Skeletal muscle satellite cell (primary cell): ENCODE data around the gene RERG.
"Not testable (repeated sequence)": the region's sequence is repeated elsewhere in the genome, so short reads cannot be mapped to it uniquely, and the experiment has no call there.

ENCODE experiments used
- H3K27me3 ChIP-seq: 2 replicates; pipeline ENCODE4 v1.7.0; 2013; ENCODE audit warnings: low read length; ENCODE audit not compliant: control insufficient read depth, insufficient read depth
- H3K36me3 ChIP-seq: 2 replicates; pipeline ENCODE4 v1.7.0; 2013; ENCODE audit warnings: mild to moderate bottlenecking, control low read depth, low read length; ENCODE audit not compliant: insufficient read depth
- H3K4me1 ChIP-seq: 2 replicates; pipeline ENCODE4 v1.7.0; 2013; ENCODE audit warnings: low read length; ENCODE audit not compliant: control insufficient read depth, insufficient read depth
- H3K4me2 ChIP-seq: 2 replicates; pipeline ENCODE4 v1.7.0; 2013; ENCODE audit warnings: mild to moderate bottlenecking, low read length
- H3K4me3 ChIP-seq: 2 replicates; pipeline ENCODE4 v1.7.0; 2013; ENCODE audit warnings: low read length
- H3K9ac ChIP-seq: 2 replicates; pipeline ENCODE4 v1.7.0; 2013; ENCODE audit warnings: mild to moderate bottlenecking, low read depth, low read length, moderate library complexity
- H3K9me3 ChIP-seq: replicated peaks from 2 replicates; pipeline ENCODE4 v1.7.0; 2013; ENCODE audit warnings: mild to moderate bottlenecking, control low read depth, low read length

The RERG gene

GRCh38 chr12:15234508-15234907, 13.3 kb upstream of the RERG start:
- Histone ChIP-seq H3K4me3 (no peak overlapping the region), H3K9me3 (no peaks in the 10 kb centered on the region), H3K4me2 (no peak overlapping the region), H3K27me3 (no peaks in the 10 kb centered on the region), H3K4me1 (peaks cover 24% of the 10 kb centered on the region), H3K9ac (no peak overlapping the region), H3K36me3 (no peaks in the 10 kb centered on the region)

GRCh38 chr12:15234011-15234410, 12.8 kb upstream of the RERG start:
- H3K4me3 ChIP-seq: no peak overlapping the region

GRCh38 chr12:15232959-15233358, 11.7 kb upstream of the RERG start:
- peaks cover 31% of the 10 kb centered on the region for H3K4me1 ChIP-seq
- H3K36me3 ChIP-seq: no peaks in the 10 kb centered on the region
- no peaks in the 10 kb centered on the region for H3K9me3 ChIP-seq
- H3K4me2 ChIP-seq: no peak overlapping the region
- no peak overlapping the region for H3K9ac ChIP-seq
- H3K27me3 ChIP-seq: no peaks in the 10 kb centered on the region
- no peak overlapping the region for H3K4me3 ChIP-seq

More at GRCh38 chr12:15234011-15234410, 12.8 kb upstream of the RERG start:
- H3K4me2 ChIP-seq: no peak overlapping the region
- H3K9ac ChIP-seq: no peak overlapping the region
- no peaks in the 10 kb centered on the region for H3K36me3 ChIP-seq
- H3K9me3 ChIP-seq: no peaks in the 10 kb centered on the region
- H3K4me1 ChIP-seq: peaks cover 29% of the 10 kb centered on the region
- no peaks in the 10 kb centered on the region for H3K27me3 ChIP-seq

GRCh38 chr12:15231493-15231892, 10.3 kb upstream of the RERG start:
- peak overlapping the region; percentile 71 for H3K9ac ChIP-seq
- no peak overlapping the region for H3K4me2 ChIP-seq
- no peaks in the 10 kb centered on the region for H3K9me3 ChIP-seq

GRCh38 chr12:15230751-15231150, 9.5 kb upstream of the RERG start:
- peak overlapping the region; percentile 80 for H3K9ac ChIP-seq

More at GRCh38 chr12:15231493-15231892, 10.3 kb upstream of the RERG start:
- H3K4me3 ChIP-seq: no peak overlapping the region
- H3K36me3 ChIP-seq: no peaks in the 10 kb centered on the region
- no peaks in the 10 kb centered on the region for H3K27me3 ChIP-seq
- peaks cover 38% of the 10 kb centered on the region for H3K4me1 ChIP-seq

GRCh38 chr12:15230137-15230536, 8.9 kb upstream of the RERG start:
- Histone ChIP-seq H3K4me3 (no peak overlapping the region), H3K9ac (peak overlapping the region; percentile 80), H3K4me1 (peaks cover 46% of the 10 kb centered on the region), H3K36me3 (no peaks in the 10 kb centered on the region), H3K9me3 (no peaks in the 10 kb centered on the region), H3K4me2 (peak overlapping the region; percentile 53), H3K27me3 (no peaks in the 10 kb centered on the region)

More at GRCh38 chr12:15230751-15231150, 9.5 kb upstream of the RERG start:
- Histone ChIP-seq H3K4me2 (peak overlapping the region; percentile 53), H3K4me3 (no peak overlapping the region), H3K27me3 (no peaks in the 10 kb centered on the region), H3K9me3 (no peaks in the 10 kb centered on the region), H3K4me1 (peaks cover 40% of the 10 kb centered on the region), H3K36me3 (no peaks in the 10 kb centered on the region)

GRCh38 chr12:15227004-15227679, 5.9 kb upstream of the RERG start:
- H3K4me1 ChIP-seq: peaks cover 49% of the 10 kb centered on the region
- no peaks in the 10 kb centered on the region for H3K36me3 ChIP-seq
- H3K9me3 ChIP-seq: no peaks in the 10 kb centered on the region
- no peaks in the 10 kb centered on the region for H3K27me3 ChIP-seq
- H3K9ac ChIP-seq: peak overlapping the region; percentile 67
- H3K4me2 ChIP-seq: no peak overlapping the region
- H3K4me3 ChIP-seq: no peak overlapping the region

- H3K9ac ChIP-seq: peak overlapping the region; percentile 46
- H3K27me3 ChIP-seq: not testable (repeated sequence)
Measured at GRCh38 chr12:15225863-15226218, 4.6 kb upstream of the RERG start.

GRCh38 chr12:15225136-15225862, 4.1 kb upstream of the RERG start:
- Histone ChIP-seq H3K27me3 (no peaks in the 10 kb centered on the region), H3K4me2 (peak overlapping the region; percentile 8), H3K36me3 (no peaks in the 10 kb centered on the region)

More at GRCh38 chr12:15225863-15226218, 4.6 kb upstream of the RERG start:
- H3K9me3 ChIP-seq, H3K36me3 ChIP-seq, H3K4me3 ChIP-seq: not testable (repeated sequence)
- H3K4me2 ChIP-seq: peak overlapping the region; percentile 8
- H3K4me1 ChIP-seq: peaks cover 44% of the 10 kb centered on the region

GRCh38 chr12:15222219-15222618, 1.0 kb upstream of the RERG start:
- Histone ChIP-seq H3K36me3 (no peaks in the 10 kb centered on the region), H3K9me3 (no peaks in the 10 kb centered on the region), H3K9ac (no peak overlapping the region), H3K4me1 (peaks cover 28% of the 10 kb centered on the region), H3K4me3 (no peak overlapping the region), H3K27me3 (no peaks in the 10 kb centered on the region), H3K4me2 (no peak overlapping the region)

More at GRCh38 chr12:15225136-15225862, 4.1 kb upstream of the RERG start:
- peak overlapping the region; percentile 46 for H3K9ac ChIP-seq
- no peaks in the 10 kb centered on the region for H3K9me3 ChIP-seq
- H3K4me1 ChIP-seq: peaks cover 45% of the 10 kb centered on the region
- no peak overlapping the region for H3K4me3 ChIP-seq

- H3K9ac ChIP-seq: peak overlapping the region; percentile 73
- no peaks in the 10 kb centered on the region for H3K9me3 ChIP-seq
- no peaks in the 10 kb centered on the region for H3K36me3 ChIP-seq
- H3K4me2 ChIP-seq: peak overlapping the region; percentile 96
- peaks cover 18% of the 10 kb centered on the region for H3K4me1 ChIP-seq
- peak overlapping the region; percentile 76 for H3K4me3 ChIP-seq
- H3K27me3 ChIP-seq: no peaks in the 10 kb centered on the region
Measured at GRCh38 chr12:15220451-15220850, 766 bp downstream of the RERG start.
